Parathyroid adenoma (tissue), 2 donors: ENCODE results near the gene PRKCE.
"Not testable (repeated sequence)": the region's sequence is repeated elsewhere in the genome, so short reads cannot be mapped to it uniquely, and the experiment has no call there.

ENCODE experiments used
- H2AFZ ChIP-seq: fragments of 300-600 bp; sonication (generic); one replicate; pipeline ENCODE4 v1.7.0; 2017; ENCODE audit warnings: antibody characterized with exemption, mild to moderate bottlenecking
- H3K27ac ChIP-seq: fragments of 300-600 bp; sonication (generic); one replicate; pipeline ENCODE4 v1.7.0; 2017
- H3K27me3 ChIP-seq: fragments of 300-600 bp; sonication (generic); one replicate; pipeline ENCODE4 v1.7.0; 2017; ENCODE audit warnings: low read length; ENCODE audit not compliant: control insufficient read depth, insufficient read depth
- H3K36me3 ChIP-seq: fragments of 300-600 bp; sonication (generic); one replicate; pipeline ENCODE4 v1.7.0; 2017; ENCODE audit warnings: low read length; ENCODE audit not compliant: control insufficient read depth, insufficient read depth
- H3K4me1 ChIP-seq: fragments of 300-600 bp; sonication (generic); one replicate; pipeline ENCODE4 v1.7.0; 2017; ENCODE audit warnings: control low read depth
- H3K4me2 ChIP-seq: fragments of 300-600 bp; sonication (generic); one replicate; pipeline ENCODE4 v1.7.0; 2017; ENCODE audit warnings: low read length
- H3K4me3 ChIP-seq: fragments of 300-600 bp; sonication (generic); one replicate; pipeline ENCODE4 v1.7.0; 2017; ENCODE audit warnings: low read depth, low read length
- H3K79me2 ChIP-seq: fragments of 300-600 bp; sonication (generic); one replicate; pipeline ENCODE4 v1.7.0; 2017; ENCODE audit warnings: control low read depth
- H3K9ac ChIP-seq: fragments of 300-600 bp; sonication (generic); one replicate; pipeline ENCODE4 v1.7.0; 2017; ENCODE audit warnings: mild to moderate bottlenecking
- H3K9me3 ChIP-seq: fragments of 300-600 bp; sonication (generic); one replicate; pipeline ENCODE4 v1.7.0; 2017; ENCODE audit warnings: low read length; ENCODE audit not compliant: control insufficient read depth
- CTCF ChIP-seq: fragments of 300-600 bp; sonication (generic); IDR thresholded peaks from one replicate; pipeline ENCODE4 v1.7.0; 2017; ENCODE audit warnings: antibody characterized with exemption, mild to moderate bottlenecking
- donor health status: primary hyperparathyroidism.

PRKCE gene

DNA sequence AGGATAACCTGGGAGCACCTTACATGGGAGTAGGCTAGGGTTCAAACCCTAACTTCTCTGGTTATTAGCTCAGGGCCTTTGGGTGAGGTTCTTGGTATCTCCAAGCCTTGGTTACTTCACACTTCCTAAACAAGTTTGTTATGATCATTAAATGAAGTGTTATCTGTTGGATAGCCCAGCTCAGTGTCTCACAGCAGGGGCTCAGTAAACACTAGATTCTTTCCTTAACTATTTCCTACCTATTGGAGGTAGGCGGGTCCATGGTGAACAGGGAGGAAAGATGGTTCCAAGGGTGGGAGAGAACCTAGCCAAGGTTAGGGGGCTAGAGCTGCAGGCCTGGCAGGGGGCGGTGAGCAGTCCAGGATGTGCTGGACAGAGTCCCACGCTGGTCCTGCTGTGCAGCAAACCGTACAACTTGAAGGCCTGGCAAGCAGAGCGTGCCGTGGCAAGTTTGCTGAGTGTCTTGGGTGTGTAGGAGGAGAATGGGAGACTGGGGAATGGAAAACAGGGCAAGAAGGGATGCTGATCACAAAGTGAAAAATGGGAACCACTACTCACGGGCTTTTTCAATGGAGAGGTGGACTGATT lies 259.1 kb downstream of the PRKCE start:
- no peak for TF ChIP-seq CTCF
- Histone ChIP-seq H3K4me3 (no peak overlapping the region), H2AFZ (no peak overlapping the region), H3K9me3 (no peaks in the 10 kb centered on the region), H3K4me2 (no peak overlapping the region), H3K9ac (no peak overlapping the region), H3K4me1 (peaks cover 3% of the 10 kb centered on the region), H3K36me3 (no peaks in the 10 kb centered on the region), H3K27ac (peak overlapping the region; percentile 22), H3K27me3 (no peaks in the 10 kb centered on the region), H3K79me2 (peaks cover 52% of the 10 kb centered on the region)

- H3K27ac ChIP-seq, result no peak overlapping the region
- TF ChIP-seq CTCF, result no peak
Observed at GRCh38 chr2:45911538-45911937, 260.1 kb downstream of the PRKCE start.

GRCh38 chr2:45912109-45912508 lies 260.6 kb downstream of the PRKCE start:
- no peaks in the 10 kb centered on the region for H3K4me1 ChIP-seq
- peaks cover 63% of the 10 kb centered on the region for H3K79me2 ChIP-seq
- H2AFZ ChIP-seq, result no peak overlapping the region
- H3K4me3 ChIP-seq, result no peak overlapping the region
- TF ChIP-seq CTCF, result no peak
- no peaks in the 10 kb centered on the region for H3K9me3 ChIP-seq
- no peak overlapping the region for H3K9ac ChIP-seq
- H3K4me2 ChIP-seq, result no peak overlapping the region
- H3K27me3 ChIP-seq, result no peaks in the 10 kb centered on the region
- no peaks in the 10 kb centered on the region for H3K36me3 ChIP-seq
- no peak overlapping the region for H3K27ac ChIP-seq

More at GRCh38 chr2:45911538-45911937, 260.1 kb downstream of the PRKCE start:
- no peaks in the 10 kb centered on the region for H3K36me3 ChIP-seq
- no peaks in the 10 kb centered on the region for H3K27me3 ChIP-seq
- H3K4me3 ChIP-seq, result no peak overlapping the region
- H3K9me3 ChIP-seq, result no peaks in the 10 kb centered on the region
- no peak overlapping the region for H3K4me2 ChIP-seq
- H3K4me1 ChIP-seq, result no peaks in the 10 kb centered on the region
- H2AFZ ChIP-seq, result no peak overlapping the region
- no peak overlapping the region for H3K9ac ChIP-seq
- H3K79me2 ChIP-seq, result peaks cover 57% of the 10 kb centered on the region

DNA sequence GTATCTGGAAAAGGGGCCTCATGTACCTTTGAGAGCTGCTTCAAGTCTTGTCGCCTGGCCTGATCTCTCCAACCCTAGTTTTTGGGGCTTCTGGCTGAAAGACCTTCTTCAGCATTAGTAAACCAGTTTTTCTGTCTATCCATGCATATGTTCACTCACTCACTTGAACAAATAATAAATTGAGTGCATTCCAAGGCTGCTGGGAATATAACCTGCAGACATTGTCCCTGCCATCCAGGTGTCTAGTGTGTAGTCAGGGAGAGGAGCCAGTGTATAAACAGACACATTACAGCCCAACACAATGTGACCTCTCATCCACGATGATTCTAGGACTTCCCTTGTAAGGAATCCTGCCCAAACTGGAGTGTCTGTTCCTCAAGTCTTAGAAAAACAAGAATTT lies 262.1 kb downstream of the PRKCE start:
- Histone ChIP-seq H3K4me3 (no peak overlapping the region), H3K79me2 (peaks cover 63% of the 10 kb centered on the region), H3K9ac (no peak overlapping the region), H3K4me1 (no peaks in the 10 kb centered on the region), H3K36me3 (no peaks in the 10 kb centered on the region), H3K9me3 (no peaks in the 10 kb centered on the region), H3K27me3 (no peaks in the 10 kb centered on the region), H2AFZ (no peak overlapping the region), H3K4me2 (no peak overlapping the region), H3K27ac (no peak overlapping the region)
- TF ChIP-seq CTCF, result no peak

- Histone ChIP-seq H3K9me3 (no peaks in the 10 kb centered on the region), H3K4me3 (no peak overlapping the region), H3K9ac (no peak overlapping the region)
Observed at GRCh38 chr2:45915523-45915922, 264.0 kb downstream of the PRKCE start.

GRCh38 chr2:45917561-45918176 lies 266.2 kb downstream of the PRKCE start:
- not testable (repeated sequence) for H3K9ac ChIP-seq, H3K4me3 ChIP-seq, H3K27ac ChIP-seq

More at GRCh38 chr2:45915523-45915922, 264.0 kb downstream of the PRKCE start:
- Histone ChIP-seq H2AFZ (no peak overlapping the region), H3K27me3 (no peaks in the 10 kb centered on the region), H3K79me2 (peaks cover 64% of the 10 kb centered on the region), H3K4me1 (no peaks in the 10 kb centered on the region), H3K36me3 (no peaks in the 10 kb centered on the region), H3K4me2 (no peak overlapping the region), H3K27ac (no peak overlapping the region)
- TF ChIP-seq CTCF, result no peak

More at GRCh38 chr2:45917561-45918176, 266.2 kb downstream of the PRKCE start:
- H3K4me1 ChIP-seq, H3K9me3 ChIP-seq, H3K27me3 ChIP-seq, H3K36me3 ChIP-seq, H2AFZ ChIP-seq, H3K4me2 ChIP-seq: not testable (repeated sequence)
- H3K79me2 ChIP-seq, result peaks cover 51% of the 10 kb centered on the region
